GM12872 (cell line): ENCODE measurements around the gene RBM10.

Experiments
- TF ChIP-seq, protein P1 (sequence below): IDR thresholded peaks from 3 replicates; pipeline ENCODE4 v1.5.1; 2011; ENCODE audit warnings: low read depth, mild to moderate bottlenecking, low read length, moderate library complexity; ENCODE audit not compliant: insufficient read depth

The RBM10 gene

DNA sequence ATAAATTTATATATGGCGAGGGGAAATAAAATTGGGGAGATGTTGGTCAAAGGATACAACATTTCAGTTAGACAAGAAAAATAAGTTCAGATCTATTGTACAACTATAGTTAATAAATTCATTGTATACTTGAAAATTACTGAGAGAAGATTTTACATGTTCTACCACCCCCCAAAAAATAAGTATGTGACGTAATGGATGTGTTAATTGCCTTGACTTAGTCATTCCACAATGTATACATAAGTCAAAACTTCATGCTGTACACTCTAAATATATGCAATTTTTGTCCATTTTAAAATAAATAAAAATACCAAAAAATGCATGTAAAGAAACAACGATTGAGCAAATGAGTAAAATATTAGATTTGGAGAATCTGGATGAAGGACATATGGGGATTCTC, 89.6 kb downstream of the RBM10 start:
- TF ChIP-seq, protein P1, sequence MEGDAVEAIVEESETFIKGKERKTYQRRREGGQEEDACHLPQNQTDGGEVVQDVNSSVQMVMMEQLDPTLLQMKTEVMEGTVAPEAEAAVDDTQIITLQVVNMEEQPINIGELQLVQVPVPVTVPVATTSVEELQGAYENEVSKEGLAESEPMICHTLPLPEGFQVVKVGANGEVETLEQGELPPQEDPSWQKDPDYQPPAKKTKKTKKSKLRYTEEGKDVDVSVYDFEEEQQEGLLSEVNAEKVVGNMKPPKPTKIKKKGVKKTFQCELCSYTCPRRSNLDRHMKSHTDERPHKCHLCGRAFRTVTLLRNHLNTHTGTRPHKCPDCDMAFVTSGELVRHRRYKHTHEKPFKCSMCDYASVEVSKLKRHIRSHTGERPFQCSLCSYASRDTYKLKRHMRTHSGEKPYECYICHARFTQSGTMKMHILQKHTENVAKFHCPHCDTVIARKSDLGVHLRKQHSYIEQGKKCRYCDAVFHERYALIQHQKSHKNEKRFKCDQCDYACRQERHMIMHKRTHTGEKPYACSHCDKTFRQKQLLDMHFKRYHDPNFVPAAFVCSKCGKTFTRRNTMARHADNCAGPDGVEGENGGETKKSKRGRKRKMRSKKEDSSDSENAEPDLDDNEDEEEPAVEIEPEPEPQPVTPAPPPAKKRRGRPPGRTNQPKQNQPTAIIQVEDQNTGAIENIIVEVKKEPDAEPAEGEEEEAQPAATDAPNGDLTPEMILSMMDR = no peak

DNA sequence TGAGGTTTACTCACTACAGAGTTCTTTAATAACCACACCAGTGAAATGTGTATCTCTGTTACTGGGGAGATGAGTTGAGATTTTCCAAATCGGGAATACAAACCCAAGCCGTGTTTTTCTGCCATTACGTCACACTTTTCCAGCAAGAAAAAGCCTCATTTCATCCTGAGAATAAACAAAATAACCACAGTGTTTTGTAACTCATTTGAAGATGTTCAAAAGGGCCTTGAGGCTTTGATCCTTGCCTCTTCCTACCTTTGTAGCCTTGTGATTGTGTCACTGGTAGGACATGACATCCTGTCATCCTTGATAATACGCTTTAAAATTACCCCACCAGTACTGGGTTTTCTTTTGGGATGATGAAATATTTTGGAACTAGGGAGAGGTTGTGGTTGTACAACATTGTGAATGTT, 90.7 kb downstream of the RBM10 start:
- TF ChIP-seq, protein P1 = no peak
